Activated CD8-positive, alpha-beta memory T cell treated with anti-CD3 and anti-CD28 coated beads, Interleukin-2, amount 50 U/mL, for 24 hours (primary cell): ENCODE data around the gene MRPL27.
"Not testable (repeated sequence)": the region's sequence is repeated elsewhere in the genome, so short reads cannot be mapped to it uniquely, and the experiment has no call there.

ENCODE experiments used
- DNase-seq: peaks from one replicate; pipeline ENCODE4 v3.0.0-alpha.2; 2020; ENCODE audit errors: extremely low read depth

MRPL27 gene

DNA sequence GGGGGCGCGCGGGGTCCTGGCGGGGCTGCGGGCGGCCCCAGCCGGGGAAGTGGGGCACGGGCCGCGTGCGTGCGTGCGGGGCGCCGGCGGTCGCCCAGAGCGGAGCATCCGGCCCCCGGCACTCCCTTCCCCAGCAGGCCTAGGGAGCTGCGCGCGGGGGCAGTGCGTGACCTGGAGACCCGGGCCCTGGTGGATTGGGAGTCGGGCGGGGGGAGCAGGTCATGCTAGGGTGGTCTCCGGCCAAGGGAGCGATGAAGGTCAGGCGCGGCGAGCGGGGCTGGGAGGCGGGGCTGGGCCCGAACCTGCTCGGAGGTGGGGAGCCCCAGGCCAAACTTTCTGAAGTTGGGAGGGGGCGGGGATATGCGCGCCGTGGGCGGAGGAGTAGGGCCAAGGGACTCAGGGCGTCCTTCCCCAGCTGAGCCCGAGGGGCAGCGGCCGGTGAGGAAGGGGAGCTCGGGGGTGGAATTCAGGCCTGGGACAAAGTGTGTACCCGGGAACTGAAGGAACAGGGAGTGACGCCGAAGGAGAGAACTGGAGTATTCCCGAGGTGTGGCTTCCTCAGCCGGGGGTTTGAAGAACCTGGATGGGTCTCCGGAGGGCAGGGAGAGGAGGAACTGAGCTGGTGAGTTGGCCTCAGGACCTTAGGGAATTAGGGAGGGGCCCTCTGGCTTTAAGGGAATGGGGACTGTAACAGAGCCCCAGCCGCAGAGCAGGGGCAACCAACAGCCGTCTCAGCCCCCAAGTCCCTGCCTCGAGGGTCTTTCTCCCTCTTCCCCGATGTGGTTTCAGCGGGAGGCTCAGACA is 26.5 kb downstream of the MRPL27 start:
- no peak for DNase-seq

- DNase-seq = peak; percentile 65
Observed at GRCh38 chr17:50345432-50346312, 27.3 kb downstream of the MRPL27 start, which contains the start of gene XYLT2. Gene XYLT2 (plus strand): TSS chr17:50346126. CDS start chr17:50346141, 15 bp downstream.

DNA sequence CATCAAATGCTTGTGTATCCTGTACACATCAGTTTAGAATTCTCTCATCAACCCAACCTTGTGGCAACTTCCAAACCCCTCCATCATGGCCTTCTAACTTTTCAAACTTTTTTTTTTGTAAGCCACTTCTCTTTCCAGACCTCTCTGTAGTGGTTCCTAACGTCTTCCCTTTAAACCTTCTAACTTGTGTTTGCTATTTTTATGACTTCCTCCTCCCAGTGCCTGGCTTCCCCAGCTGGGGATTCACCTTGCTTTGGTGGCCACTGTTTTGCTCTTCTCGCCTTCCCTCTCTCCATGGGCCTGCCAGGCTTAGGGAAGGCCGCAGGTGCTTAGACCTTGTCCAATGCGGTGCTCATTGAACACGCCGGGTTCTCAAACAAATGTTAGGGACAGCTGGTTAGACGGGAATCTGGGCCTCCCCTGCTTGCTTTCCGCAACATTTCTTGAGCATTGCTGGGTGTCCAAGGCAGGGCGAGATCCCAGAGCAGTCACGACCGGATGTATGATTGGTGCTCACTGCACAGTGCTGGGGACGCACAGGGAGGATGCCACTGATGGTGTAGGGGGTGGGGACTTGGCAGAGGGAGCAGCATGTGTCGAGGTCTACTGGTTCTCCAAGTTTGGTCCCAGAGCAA is 28.1 kb downstream of the MRPL27 start:
- no peak for DNase-seq

- DNase-seq = no peak
Observed at GRCh38 chr17:50339381-50339780, 33.6 kb downstream of the MRPL27 start.

- no peak for DNase-seq
Observed at GRCh38 chr17:50338645-50339044, 34.3 kb downstream of the MRPL27 start.

- DNase-seq = no peak
Observed at GRCh38 chr17:50337956-50338355, 35.0 kb downstream of the MRPL27 start.

- DNase-seq = not testable (repeated sequence)
Observed at GRCh38 chr17:50333291-50334057, 39.5 kb downstream of the MRPL27 start.

- DNase-seq = no peak
Observed at GRCh38 chr17:50332196-50332595, 40.8 kb downstream of the MRPL27 start.

- DNase-seq = no peak
Observed at GRCh38 chr17:50331085-50331791, 41.7 kb downstream of the MRPL27 start.

DNA sequence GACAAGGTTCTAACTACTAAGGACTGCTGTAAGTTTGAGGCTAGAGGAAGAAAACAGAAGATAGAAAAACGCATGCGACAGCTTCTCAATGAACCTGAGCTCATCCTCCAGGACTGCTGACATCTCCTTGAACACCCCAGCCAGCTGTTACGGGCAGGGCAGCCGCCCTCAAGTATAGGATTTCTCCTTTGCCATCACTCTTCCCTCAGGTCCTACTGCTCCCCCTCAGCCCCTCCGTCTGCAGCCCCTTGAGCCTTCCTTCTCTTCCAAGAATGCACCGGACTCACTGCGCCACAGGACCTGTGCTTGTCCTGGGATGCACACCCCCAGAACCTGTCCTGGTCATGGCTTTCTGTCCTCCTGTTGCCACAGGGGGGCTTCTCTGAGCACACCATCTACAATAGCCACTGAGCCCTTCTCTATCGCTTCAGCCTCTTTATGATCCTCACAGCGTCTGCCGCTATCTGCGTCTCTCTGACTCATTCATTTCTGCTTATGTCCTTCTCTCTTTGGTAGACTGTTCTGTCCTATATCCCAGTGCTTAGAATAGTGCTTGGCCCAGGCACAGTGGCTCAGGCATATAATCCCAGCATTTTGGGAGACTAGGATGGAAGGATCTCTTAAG is 42.7 kb downstream of the MRPL27 start:
- DNase-seq = no peak

- no peak for DNase-seq
Observed at GRCh38 chr17:50329716-50330115, 43.3 kb downstream of the MRPL27 start.

DNA sequence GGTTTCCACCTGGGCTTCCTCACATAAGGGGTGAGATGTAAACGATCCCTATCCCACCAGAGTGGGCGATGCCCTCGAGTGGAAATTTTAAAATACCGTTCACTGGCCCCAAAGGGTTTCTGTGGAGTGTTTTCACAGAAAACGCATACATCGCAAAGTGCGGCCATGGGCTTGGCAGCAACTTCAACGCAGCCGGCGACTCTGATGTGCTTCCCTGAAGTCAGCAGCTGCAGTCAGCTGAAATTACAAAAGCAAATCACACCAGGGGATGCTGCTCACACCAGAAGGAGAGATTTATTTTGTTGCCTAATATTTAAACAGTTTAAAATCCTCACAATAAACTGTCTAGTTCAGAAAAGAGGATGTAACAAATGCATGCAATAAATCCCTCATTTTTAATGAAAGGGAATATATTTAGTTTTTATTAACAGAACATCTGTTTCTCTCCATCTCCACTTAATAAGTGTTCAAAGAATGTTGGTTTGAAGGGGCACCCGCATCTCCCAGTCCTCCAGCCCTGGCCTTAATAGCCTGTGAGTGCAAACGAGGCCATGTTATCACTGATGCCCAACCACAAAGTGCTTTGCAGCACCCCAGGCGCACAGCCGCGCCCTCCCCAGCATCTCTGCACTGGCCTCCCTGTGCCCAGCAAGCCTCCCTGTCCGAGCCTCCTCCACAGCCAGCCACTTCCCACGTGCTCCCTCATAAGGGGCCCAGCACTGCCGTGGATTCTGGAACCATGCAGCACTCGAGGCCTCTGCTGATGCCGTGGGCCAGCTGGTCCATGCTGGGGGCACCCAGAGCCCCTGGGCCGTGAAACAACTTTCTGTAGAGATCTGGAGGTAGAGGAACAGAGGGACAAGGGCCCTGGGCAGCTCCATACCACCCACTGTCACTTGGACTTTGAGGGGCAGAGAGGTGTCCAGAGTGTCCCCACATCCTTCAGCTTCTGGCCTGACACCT is 44.3 kb downstream of the MRPL27 start:
- DNase-seq = no peak

- DNase-seq = no peak
Observed at GRCh38 chr17:50326831-50327364, 46.1 kb downstream of the MRPL27 start.

GRCh38 chr17:50325906-50326305 is 47.1 kb downstream of the MRPL27 start:
- DNase-seq = no peak

- no peak for DNase-seq
Observed at GRCh38 chr17:50323060-50323459, 49.9 kb downstream of the MRPL27 start.

DNA sequence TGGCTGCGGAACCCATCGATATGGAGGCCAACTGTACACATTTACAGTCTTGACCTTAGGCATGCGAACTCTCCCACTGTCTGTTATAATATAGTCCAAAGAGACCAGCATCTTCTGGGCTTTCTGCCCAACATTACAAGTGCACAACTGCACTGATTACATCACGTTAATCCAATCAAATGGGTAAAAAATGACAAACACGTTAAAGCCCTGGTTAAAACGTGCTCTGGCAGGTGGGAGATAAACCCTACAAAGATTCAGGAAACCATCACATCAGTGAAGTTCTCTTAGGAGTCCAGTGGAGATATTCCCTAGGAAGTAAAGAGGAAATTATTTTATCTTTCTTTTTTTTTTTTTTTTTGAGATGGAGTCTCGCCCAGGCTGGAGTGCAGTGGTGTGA is 50.7 kb downstream of the MRPL27 start:
- no peak for DNase-seq

- DNase-seq = no peak
Observed at GRCh38 chr17:50319306-50320004, 53.5 kb downstream of the MRPL27 start.
